Left kidney (tissue), 2 donors: Measurements from ENCODE around the gene FCMR. TPM values are rescaled to one million over a fixed set of nuclear protein-coding genes. Genes with fewer than 3 reads are reported as not detected.

Experiments
- DNase-seq: peaks from one replicate; pipeline ENCODE4 v3.0.0-alpha.2; 2013
- polyA plus RNA-seq: library from polyadenylated mRNA; unstranded; fragments of 120-200 nt; gene quantifications from one replicate; pipeline ENCODE4 v1.2.1, GENCODE V29; 2013; ENCODE audit not compliant: insufficient read length

FCMR gene
- polyA plus RNA-seq, 1 donor = 1.8 TPM

DNA sequence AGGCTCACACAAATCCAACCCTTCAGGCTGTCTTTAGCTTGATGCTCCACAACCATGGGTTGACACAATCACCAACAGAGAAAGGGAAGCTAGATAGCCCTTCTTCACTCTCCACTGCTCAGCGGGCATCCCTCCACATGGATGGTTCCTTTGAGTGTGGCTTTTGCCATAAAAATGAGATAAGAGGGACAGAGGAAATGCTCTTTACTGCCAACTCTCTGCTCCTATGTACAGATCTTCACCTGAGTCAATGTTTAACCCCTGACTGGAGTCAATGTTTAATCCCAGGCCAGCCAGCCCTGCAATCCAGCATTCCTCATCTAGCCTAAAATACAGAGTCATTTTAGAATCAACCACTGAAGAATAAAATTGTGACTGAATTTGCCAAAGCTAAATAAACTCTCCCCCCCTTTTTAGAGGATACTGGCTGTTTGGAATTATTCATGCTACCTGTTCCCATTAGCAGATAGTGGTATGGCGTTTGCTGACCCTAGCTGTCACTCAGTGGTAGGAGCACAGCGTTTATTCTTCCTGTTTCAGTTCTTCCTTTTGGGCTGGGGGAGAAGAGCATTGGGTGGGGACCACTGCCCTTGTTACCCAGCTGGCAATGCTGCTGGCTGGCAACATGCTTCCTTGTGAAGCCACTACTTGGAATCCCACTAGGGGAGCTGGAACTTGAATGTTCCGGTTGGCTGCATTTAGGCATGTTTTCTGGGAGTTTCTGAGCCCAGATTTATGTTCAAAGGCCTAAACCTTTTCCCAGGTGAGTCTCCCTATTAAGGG, 29.8 kb upstream of the FCMR start:
- DNase-seq = no peak

DNA sequence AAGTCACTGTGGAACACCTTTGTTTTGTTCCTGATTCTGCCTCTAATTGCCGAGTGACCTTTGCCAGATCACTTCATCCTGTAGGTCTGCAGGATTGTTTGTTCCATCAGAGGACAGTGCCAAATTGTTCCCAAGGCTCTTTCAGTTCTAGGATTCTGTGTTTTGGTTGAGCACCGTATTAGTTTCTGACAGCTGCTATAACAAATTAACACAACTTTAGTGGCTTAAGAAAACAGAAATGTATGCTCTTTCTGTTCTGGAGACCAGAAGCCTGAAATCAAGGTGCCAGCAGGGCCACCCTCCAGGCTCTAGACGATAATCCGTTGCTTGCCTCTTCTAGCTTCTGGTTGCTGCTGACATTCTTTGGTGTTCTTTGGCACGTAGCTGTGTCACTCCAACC, 27.9 kb upstream of the FCMR start:
- no peak for DNase-seq

GRCh38 chr1:206949208-206949607, 27.5 kb upstream of the FCMR start:
- no peak for DNase-seq

- no peak for DNase-seq
Observed at GRCh38 chr1:206947255-206947654, 25.5 kb upstream of the FCMR start.

- no peak for DNase-seq
Observed at GRCh38 chr1:206946261-206946660, 24.5 kb upstream of the FCMR start, which contains the start of gene PIGR. Gene PIGR, minus strand, starts transcription at chr1:206946466. Its CDS starts 5,935 bp downstream, at chr1:206940531.

DNA sequence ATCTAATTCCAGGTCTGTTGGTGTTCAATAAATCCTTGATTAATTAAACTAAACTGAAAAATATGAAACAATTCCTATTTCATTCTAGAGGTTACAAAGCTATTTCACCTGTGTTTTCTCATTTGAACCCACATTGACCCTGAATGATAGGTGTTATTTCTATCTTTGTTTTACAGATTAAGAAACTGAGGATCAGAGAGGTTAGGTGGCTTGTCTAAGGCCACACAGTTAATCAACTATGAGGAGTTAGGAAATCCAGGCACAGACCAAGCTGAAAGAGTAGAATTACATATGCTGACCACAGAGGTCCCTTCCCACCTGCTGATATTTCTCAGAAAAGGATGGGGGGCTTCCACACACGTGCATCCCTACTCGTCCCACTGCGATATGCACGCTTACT, 24.0 kb upstream of the FCMR start:
- no peak for DNase-seq

GRCh38 chr1:206944703-206945102, 23.0 kb upstream of the FCMR start:
- DNase-seq = no peak

DNA sequence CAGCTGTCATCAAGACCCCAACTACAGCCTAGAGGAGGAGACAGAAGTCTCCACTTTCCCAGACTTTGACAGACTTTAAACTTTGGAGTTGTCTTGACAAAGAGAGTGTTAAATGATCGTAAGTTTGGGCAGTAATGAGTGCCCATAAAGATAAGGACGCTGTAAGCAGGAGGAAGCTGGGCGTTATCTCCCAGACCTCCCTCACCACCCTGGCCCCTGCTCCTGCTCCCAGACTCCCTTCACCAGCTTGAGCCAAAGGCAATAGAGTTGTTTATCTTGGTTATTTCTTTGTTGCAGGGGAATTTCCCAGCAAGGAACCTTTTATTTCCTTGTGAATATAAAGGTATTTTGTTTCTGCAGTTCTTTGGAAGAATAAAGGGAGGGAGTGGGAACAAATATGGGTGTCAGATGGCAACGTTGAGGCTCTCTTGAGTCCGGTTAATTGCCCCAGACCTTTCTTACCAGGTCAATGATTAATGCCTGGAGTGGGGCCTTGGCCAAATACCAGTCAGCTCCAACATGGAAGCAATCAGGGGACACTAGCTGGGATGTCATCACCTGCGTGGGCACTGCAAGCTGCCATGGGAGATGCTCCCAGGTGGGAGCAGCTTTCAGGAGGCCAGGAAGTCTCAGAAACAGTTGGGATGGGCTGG, 20.2 kb upstream of the FCMR start:
- no peak for DNase-seq

- DNase-seq = no peak
Observed at GRCh38 chr1:206940588-206940936, 18.8 kb upstream of the FCMR start.

- no peak for DNase-seq
Observed at GRCh38 chr1:206939841-206940587, 18.3 kb upstream of the FCMR start.

GRCh38 chr1:206939131-206939530, 17.4 kb upstream of the FCMR start:
- no peak for DNase-seq

DNA sequence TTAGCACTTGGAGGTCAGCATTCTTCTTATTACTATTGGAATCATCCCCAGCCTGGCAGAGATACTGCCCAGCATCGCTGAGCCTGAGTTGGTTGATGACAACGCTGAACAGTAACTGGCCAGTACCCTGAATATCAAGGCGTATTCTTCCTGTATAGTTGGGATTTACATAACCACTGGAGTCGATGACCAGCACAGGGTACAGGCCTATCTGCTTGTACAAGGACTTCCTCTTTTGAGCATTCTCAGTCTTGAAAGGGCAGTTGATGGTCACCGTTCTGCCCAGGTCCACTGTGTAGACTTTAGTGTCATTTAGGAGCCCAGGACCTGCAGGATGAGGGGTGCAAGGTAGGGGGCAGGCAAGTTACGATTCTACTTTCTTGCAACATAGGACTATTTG, 15.7 kb upstream of the FCMR start:
- no peak for DNase-seq

GRCh38 chr1:206935491-206936067, 13.8 kb upstream of the FCMR start:
- no peak for DNase-seq

DNA sequence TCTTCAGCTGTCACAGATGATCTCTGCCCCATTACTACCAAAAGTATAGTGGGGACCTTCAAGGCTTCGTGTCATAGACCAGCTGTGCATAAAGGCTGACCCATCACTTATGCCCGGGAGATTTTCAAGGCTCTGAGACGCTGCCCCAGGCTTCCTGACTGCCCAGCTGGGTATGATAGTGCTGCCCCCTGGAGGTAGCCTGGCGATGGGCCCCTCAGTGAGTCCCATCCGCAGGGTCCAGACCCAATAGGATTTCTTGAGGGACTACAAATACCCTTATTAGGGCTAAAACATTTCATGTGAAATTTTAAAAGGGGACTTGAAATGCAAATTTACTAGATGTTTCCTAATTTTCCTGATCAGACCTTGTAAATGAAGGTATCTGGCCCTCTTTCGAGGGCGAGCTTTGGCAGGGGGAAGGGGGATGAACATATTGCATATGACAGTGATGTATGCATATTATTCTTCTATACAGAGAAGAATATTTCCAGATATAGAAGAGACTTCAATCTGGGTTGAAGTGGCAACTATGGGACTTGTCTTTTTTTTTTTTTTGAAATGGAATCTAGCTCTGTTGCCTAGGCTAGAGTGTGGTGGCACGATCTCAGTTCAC, 11.7 kb upstream of the FCMR start:
- DNase-seq = no peak

GRCh38 chr1:206932177-206932576, 10.4 kb upstream of the FCMR start:
- DNase-seq = no peak

DNA sequence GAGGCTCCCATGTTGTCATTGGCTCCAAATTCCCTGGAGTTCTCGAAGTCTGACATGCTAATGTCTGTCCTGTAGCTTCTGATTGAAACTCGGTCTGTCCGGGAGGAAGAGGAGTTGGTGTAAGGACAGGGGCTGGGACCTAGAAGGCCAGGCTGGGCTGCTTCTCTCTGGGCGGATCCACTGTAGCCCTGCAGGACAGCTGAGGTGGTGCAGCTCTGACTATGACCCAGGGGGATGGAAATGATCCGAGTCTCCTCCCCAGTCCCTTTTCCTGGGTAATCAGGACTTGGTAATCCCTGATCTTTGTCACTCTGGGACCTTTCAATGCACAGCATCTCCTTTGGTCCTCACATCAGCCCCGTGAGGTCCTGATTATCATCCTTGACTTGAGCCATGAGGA, 10.0 kb upstream of the FCMR start:
- no peak for DNase-seq

DNA sequence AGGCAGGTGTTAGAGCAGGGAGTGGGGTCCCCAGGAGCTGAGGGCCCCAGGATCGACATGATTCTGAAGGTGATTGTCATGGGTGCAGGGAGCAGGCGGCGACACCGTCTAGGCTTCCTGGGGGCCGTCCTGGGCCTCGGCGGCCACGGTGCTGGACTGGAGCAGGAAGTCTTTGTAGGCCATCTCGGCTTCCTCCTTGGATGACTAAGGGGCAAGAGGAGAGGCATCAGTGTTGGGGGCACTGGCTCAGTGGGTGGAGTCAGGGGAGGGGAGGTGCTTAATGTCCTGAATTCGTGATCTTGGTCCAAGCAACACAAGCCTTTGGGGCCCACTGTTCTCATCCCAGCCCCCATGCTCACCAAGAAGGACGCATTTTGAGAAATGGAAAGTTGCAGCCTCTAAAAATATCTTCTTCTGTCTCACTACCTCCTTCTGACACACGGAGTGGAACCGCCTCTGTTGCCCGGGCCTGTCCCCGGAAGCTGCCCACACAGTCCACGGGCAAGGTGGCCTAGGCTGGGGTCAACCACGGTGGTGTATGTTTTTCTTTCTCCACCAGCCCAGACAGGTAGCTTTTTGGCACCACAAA, 8.6 kb upstream of the FCMR start:
- no peak for DNase-seq

DNA sequence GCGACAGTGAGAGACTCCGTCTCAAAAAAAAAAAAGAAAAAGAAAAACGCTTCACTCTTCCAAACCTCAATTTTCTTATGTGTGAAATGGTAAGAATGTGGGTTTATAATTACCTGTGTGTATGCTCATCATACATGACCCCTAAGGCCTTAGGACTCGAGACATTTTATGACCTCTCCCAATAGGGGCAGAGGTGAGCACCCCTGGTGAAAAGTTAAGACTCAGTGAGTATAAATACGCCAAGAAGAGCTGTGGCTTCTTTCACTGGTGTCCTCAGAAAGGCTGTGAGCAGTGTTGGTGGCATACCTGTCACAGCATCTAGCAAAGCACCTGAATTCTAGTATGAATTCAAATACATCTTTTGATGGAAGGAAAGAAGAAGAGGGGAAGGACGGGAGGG, 7.8 kb upstream of the FCMR start:
- DNase-seq = no peak

- DNase-seq = no peak
Observed at GRCh38 chr1:206926286-206926685, 4.5 kb upstream of the FCMR start.

GRCh38 chr1:206925106-206925736, 3.5 kb upstream of the FCMR start:
- DNase-seq = no peak

- DNase-seq = no peak
Observed at GRCh38 chr1:206924592-206925105, 2.9 kb upstream of the FCMR start.
